HG03342 (cell line): ENCODE results near the gene STPG3.

Source experiments
- ATAC-seq: cut with Tn5 transposase; IDR thresholded peaks from one replicate; pipeline ENCODE4 v1.9.1; 2021; ENCODE audit warnings: mild to moderate bottlenecking, moderate library complexity; ENCODE audit not compliant: unreplicated experiment

Gene STPG3

GRCh38 chr9:137299203-137299565, 48.1 kb downstream of the STPG3 start:
- ATAC-seq = no peak

- ATAC-seq = no peak
Observed at GRCh38 chr9:137299938-137300337, 48.9 kb downstream of the STPG3 start.

GRCh38 chr9:137300567-137301080, 49.5 kb downstream of the STPG3 start:
- ATAC-seq = no peak

GRCh38 chr9:137301081-137301947, 50.2 kb downstream of the STPG3 start:
- peak; percentile 11 for ATAC-seq

- peak; percentile 65 for ATAC-seq
Observed at GRCh38 chr9:137302118-137302448, 51.0 kb downstream of the STPG3 start, which contains the start of gene NRARP. Gene NRARP (minus strand): TSS chr9:137302271. CDS start chr9:137301928, 343 bp downstream.

- ATAC-seq = peak; percentile 44
Observed at GRCh38 chr9:137302449-137303150, 51.5 kb downstream of the STPG3 start.
